Calu3 (cell line): ENCODE measurements around the gene NUDT10. TPM values are rescaled to one million over a fixed set of nuclear protein-coding genes. Genes with fewer than 3 reads are reported as not detected.

Source experiments
- BruUV-seq: library from RNA; stranded (reverse); fragments of 400-500 nt; replicated peaks from 2 replicates; lab custom pipeline; 2021; lab: Mats Ljungman, UMichigan
- CTCF ChIA-PET: fragments of 300-600 bp; sonication (Branson Sonifier 250); formaldehyde crosslinking; loops from one replicate; lab custom pipeline; 2022; ENCODE audit warnings: antibody characterized with exemption; lab: Charles Lee
- DNase-seq: peaks from one replicate; pipeline ENCODE4 v3.0.0; 2022
- H3K27ac Mint-ChIP-seq: one replicate; pipeline ENCODE4 v1.8.0; 2022; ENCODE audit warnings: mixed read lengths; ENCODE audit not compliant: unreplicated experiment
- H3K27me3 Mint-ChIP-seq: one replicate; pipeline ENCODE4 v1.8.0; 2022; ENCODE audit warnings: mixed read lengths; ENCODE audit not compliant: unreplicated experiment
- H3K36me3 Mint-ChIP-seq: one replicate; pipeline ENCODE4 v1.8.0; 2022; ENCODE audit warnings: mild to moderate bottlenecking, moderate library complexity, mixed read lengths; ENCODE audit not compliant: insufficient read depth, unreplicated experiment
- H3K4me1 Mint-ChIP-seq: one replicate; pipeline ENCODE4 v1.8.0; 2022; ENCODE audit warnings: mild to moderate bottlenecking, low read depth, mixed read lengths; ENCODE audit not compliant: unreplicated experiment
- H3K4me3 Mint-ChIP-seq: one replicate; pipeline ENCODE4 v1.8.0; 2022; ENCODE audit warnings: mild to moderate bottlenecking, low read depth, moderate library complexity, mixed read lengths; ENCODE audit not compliant: unreplicated experiment
- H3K9me3 Mint-ChIP-seq: one replicate; pipeline ENCODE4 v1.8.0; 2022; ENCODE audit warnings: low read depth, mixed read lengths; ENCODE audit not compliant: unreplicated experiment
- CTCF ChIP-seq: fragments of 200-600 bp; IDR thresholded peaks from one replicate; pipeline ENCODE4 v1.8.0; 2022; ENCODE audit warnings: antibody characterized with exemption; ENCODE audit not compliant: unreplicated experiment
- intact Hi-C: fragments of 100-400 bp; cut with micrococcal nuclease; formaldehyde crosslinking; loops from one replicate; pipeline ENCODE4 v1.10.0; 2022; ENCODE audit not compliant: unreplicated experiment
- total RNA-seq: library from RNA; stranded (reverse); gene quantifications from 2 replicates; pipeline ENCODE4 v1.2.3, GENCODE V29; 2022

Gene NUDT10
- total RNA-seq, 1 experiment from 2014 or later = not detected

- no peaks in the 10 kb centered on the region for H3K9me3 Mint-ChIP-seq
- DNase-seq = no peak
- intact Hi-C loops = no loop called here
- no peak overlapping the region for H3K27ac Mint-ChIP-seq
- BruUV-seq = no TSS peak
- no peak for TF ChIP-seq CTCF
- H3K36me3 Mint-ChIP-seq = no peaks in the 10 kb centered on the region
- CTCF ChIA-PET = no interaction called here
- no peaks in the 10 kb centered on the region for H3K4me1 Mint-ChIP-seq
- H3K4me3 Mint-ChIP-seq = no peak overlapping the region
- no peaks in the 10 kb centered on the region for H3K27me3 Mint-ChIP-seq
These were observed 1.7 kb downstream of the NUDT10 start for GRCh38 chrX:51334276-51334675.

GRCh38 chrX:51336584-51336983 lies 4.0 kb downstream of the NUDT10 start:
- no peaks in the 10 kb centered on the region for H3K36me3 Mint-ChIP-seq
- H3K4me3 Mint-ChIP-seq = no peak overlapping the region
- H3K4me1 Mint-ChIP-seq = no peaks in the 10 kb centered on the region
- CTCF ChIA-PET = interaction anchor here (1.0 to 1.5 kb wide), 2 partner anchors 84 to 120 kb away, joined by 3 to 5 read pairs; no protein-coding TSS in a partner anchor
- H3K9me3 Mint-ChIP-seq = no peaks in the 10 kb centered on the region
- TF ChIP-seq CTCF = no peak
- BruUV-seq = no TSS peak
- intact Hi-C loops = loop anchor here (2.0 kb wide), 2 partner anchors 84 to 124 kb away; no protein-coding TSS in a partner anchor
- no peaks in the 10 kb centered on the region for H3K27me3 Mint-ChIP-seq
- no peak overlapping the region for H3K27ac Mint-ChIP-seq
- peak; percentile 3 for DNase-seq

GRCh38 chrX:51361251-51361650 lies 28.6 kb downstream of the NUDT10 start:
- no peak overlapping the region for H3K27ac Mint-ChIP-seq
- BruUV-seq = no TSS peak
- H3K4me1 Mint-ChIP-seq = no peaks in the 10 kb centered on the region
- DNase-seq = no peak
- no peaks in the 10 kb centered on the region for H3K36me3 Mint-ChIP-seq
- H3K27me3 Mint-ChIP-seq = no peaks in the 10 kb centered on the region
- H3K9me3 Mint-ChIP-seq = peaks cover 16% of the 10 kb centered on the region
- intact Hi-C loops = no loop called here
- no peak for TF ChIP-seq CTCF
- CTCF ChIA-PET = no interaction called here
- no peak overlapping the region for H3K4me3 Mint-ChIP-seq

- no peak for DNase-seq
- no peak for TF ChIP-seq CTCF
- no peaks in the 10 kb centered on the region for H3K9me3 Mint-ChIP-seq
- intact Hi-C loops = no loop called here
- no peaks in the 10 kb centered on the region for H3K27me3 Mint-ChIP-seq
- H3K27ac Mint-ChIP-seq = no peak overlapping the region
- BruUV-seq = no TSS peak
- no peaks in the 10 kb centered on the region for H3K4me1 Mint-ChIP-seq
- H3K4me3 Mint-ChIP-seq = no peak overlapping the region
- H3K36me3 Mint-ChIP-seq = no peaks in the 10 kb centered on the region
- CTCF ChIA-PET = no interaction called here
These were observed 44.0 kb downstream of the NUDT10 start for GRCh38 chrX:51376672-51377071.

Other genes with a start within 250 kb of the NUDT10 start
- 1.3 and 1.4 TPM in 2 replicates for gene NUDT11, start 163.8 kb downstream of the NUDT10 start, total RNA-seq